ENCODE results near the gene AQP1. TPM values are rescaled to one million over a fixed set of nuclear protein-coding genes. Genes with fewer than 3 reads are reported as not detected.

AQP1 gene
- total and polyA plus RNA-seq, 2 of the 8 experiments (the other 6 are each of a cell fraction or from before 2014, with no cell fraction given): 0.18 to 0.19 TPM

DNA sequence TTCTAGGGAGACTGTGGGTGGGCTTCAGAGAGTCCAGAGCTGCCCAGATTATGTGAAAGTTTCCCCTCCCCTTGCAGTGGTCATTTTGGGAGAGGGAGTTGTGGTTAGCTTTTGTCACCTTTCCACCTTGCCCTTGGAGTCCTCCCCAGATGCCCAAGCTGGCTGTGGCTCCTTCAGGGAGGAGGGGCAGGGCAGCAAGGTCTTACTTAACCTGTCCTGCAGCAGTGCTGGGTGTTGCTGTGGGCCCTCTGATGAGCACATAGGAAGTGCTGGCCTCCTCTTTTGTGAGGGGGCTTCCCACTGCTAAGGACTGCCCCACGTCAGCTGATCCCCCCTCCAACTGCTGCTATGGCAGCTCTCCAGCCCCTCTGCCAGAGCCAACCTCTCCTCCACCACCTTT, 17.6 kb upstream of the AQP1 start:
- WGBS, 2 experiments (ENCODE audit: extremely low coverage in 1 of 2, insufficient coverage in 1 of 2, insufficient read length in 1 of 2, insufficient replicate concordance in 2 of 2, low coverage in 1 of 2, low lambda C conversion rate in 2 of 2, missing lambda C conversion rate in 1 of 2): 89% methylated on average over 1 of the region's 1 CpG; no CpG with 5 or more reads in 1 of the 2 experiments

More for the DNA sequence above, 17.6 kb upstream of the AQP1 start:
- Histone ChIP-seq H2BK12ac (ENCODE audit: low read depth, low read length) (no peak overlapping the region), H3K27me3 (replicated peaks in 1 of 4; ENCODE audit: control insufficient read depth in 3 of 4, extremely low read depth in 1 of 4, insufficient read depth in 3 of 4, low read length in 3 of 4) (no peaks in the 10 kb centered on the region; a peak in 1 of 7 replicates), H4K5ac (ENCODE audit: insufficient read length, low read depth, low read length) (no peak overlapping the region), H2BK120ac (replicated peaks; ENCODE audit: low read depth, low read length) (no peak overlapping the region), H3K14ac (ENCODE audit: insufficient read length) (no peak overlapping the region), H3K9me3 (ENCODE audit: insufficient read depth in 2 of 2, low read depth in 1 of 2, low read length in 1 of 2) (no peaks in the 10 kb centered on the region), H2BK20ac (ENCODE audit: low read length) (no peak overlapping the region), H3K79me1 (ENCODE audit: low read depth, low read length) (no peaks in the 10 kb centered on the region), H3K27ac (ENCODE audit: low read depth, low read length) (no peak overlapping the region), H3K36me3 (ENCODE audit: control insufficient read depth in 2 of 4, insufficient read depth in 4 of 4, low read length in 3 of 4) (no peaks in the 10 kb centered on the region; a peak in 1 of 8 replicates), H3K79me2 (ENCODE audit: control insufficient read depth in 1 of 2, insufficient read depth in 2 of 2, low read length in 2 of 2) (no peaks in the 10 kb centered on the region), H2AFZ (ENCODE audit: low read length) (no peak overlapping the region), H2BK15ac (ENCODE audit: low read length) (no peak overlapping the region), H3K23ac (ENCODE audit: insufficient read length) (no peak overlapping the region), H3K9ac (replicated peaks in 1 of 4; ENCODE audit: extremely low read depth in 1 of 4, low read depth in 3 of 4, low read length in 3 of 4) (no peak overlapping the region), H4K91ac (replicated peaks; ENCODE audit: insufficient read length, low read length) (no peak overlapping the region), H3K56ac (replicated peaks; ENCODE audit: insufficient read length, low read depth, low read length) (no peak overlapping the region), H3K4me1 (replicated peaks in 1 of 4; ENCODE audit: control insufficient read depth in 3 of 4, insufficient read depth in 4 of 4, low read length in 3 of 4) (peaks cover 0 to under 1% (median 0%) of the 10 kb centered on the region in 4 experiments; a peak in 2 of 7 replicates), H4K8ac (ENCODE audit: extremely low read depth, insufficient read depth, low read length) (no peak overlapping the region), H3K4me3 (ENCODE audit: extremely low read depth in 1 of 4, insufficient read depth in 2 of 4, low read depth in 3 of 4, low read length in 4 of 4) (no peak overlapping the region), H4K20me1 (replicated peaks in 1 of 2; ENCODE audit: control insufficient read depth in 1 of 2, insufficient read depth in 2 of 2, low read length in 2 of 2) (no peaks in the 10 kb centered on the region), H2AK5ac (ENCODE audit: low read depth, low read length) (no peak overlapping the region), H2BK5ac (ENCODE audit: low read depth, low read length) (no peak overlapping the region), H3K4me2 (ENCODE audit: insufficient read depth in 1 of 2, low read depth in 2 of 2, low read length in 2 of 2) (no peak overlapping the region), H3K18ac (ENCODE audit: extremely low read depth, low read length) (no peak overlapping the region), H3K4ac (replicated peaks; ENCODE audit: insufficient read length, low read depth, low read length) (no peak overlapping the region), H3K23me2 (ENCODE audit: low read depth, low read length) (no peaks in the 10 kb centered on the region)
- POLR2A ChIA-PET (ENCODE audit: partially characterized antibody): no interaction called here
- DNase-seq (ENCODE audit: low read depth in 1 of 2, low spot score in 2 of 2): no peak
- TF ChIP-seq TEAD4 (IDR thresholded peaks at IDR 0.05; ENCODE audit: low read depth, low read length) (no peak), SIN3A (conservative IDR thresholded peaks at IDR 0.05 in 1 of 2, IDR thresholded peaks at IDR 0.05 in 1 of 2; ENCODE audit: low read depth in 1 of 2, low read length in 2 of 2) (no peak)
- no peak for FAIRE-seq
- CTCF ChIA-PET (ENCODE audit: partially characterized antibody): interaction anchor here (1.0 to 2.3 kb wide), 9 partner anchors 8 to 90 kb away, joined by 3 to 9 read pairs (median 4); partner anchors contain the start of gene AQP1
